WTC11 (cell line): ENCODE data around the gene ERICH6B. TPM values are rescaled to one million over a fixed set of nuclear protein-coding genes. Genes with fewer than 3 reads are reported as not detected.

ENCODE experiments used
- ATAC-seq: fragments of 200-7000 bp; cut with Tn5 transposase; 2 replicates; pipeline ENCODE4 v1.10.0; 2021; ENCODE audit warnings: mild to moderate bottlenecking, moderate library complexity
- CTCF ChIA-PET: fragments of 300-600 bp; sonication (Branson Sonifier 250); formaldehyde crosslinking; loops from one replicate; lab custom pipeline; 2021; ENCODE audit warnings: antibody characterized with exemption; lab: Charles Lee
- POLR2A ChIA-PET: fragments of 350-600 bp; sonication (Branson Sonifier 250); formaldehyde crosslinking; loops from one replicate; lab custom pipeline; 2021; ENCODE audit warnings: antibody characterized with exemption; lab: Charles Lee
- DNase-seq: peaks from one replicate; pipeline ENCODE4 v3.0.0; 2021; ENCODE audit warnings: low spot score
- H3K27ac Mint-ChIP-seq: 2 replicates; pipeline ENCODE4 v1.8.0; 2021; ENCODE audit warnings: mixed read lengths
- H3K27me3 Mint-ChIP-seq: 2 replicates; pipeline ENCODE4 v1.8.0; 2021; ENCODE audit warnings: low read depth, mild to moderate bottlenecking, moderate library complexity, mixed read lengths
- H3K36me3 Mint-ChIP-seq: 2 replicates; pipeline ENCODE4 v1.8.0; 2021; ENCODE audit warnings: mixed read lengths
- H3K4me1 Mint-ChIP-seq: 2 replicates; pipeline ENCODE4 v1.8.0; 2022; ENCODE audit warnings: mixed read lengths
- H3K4me3 Mint-ChIP-seq: 2 replicates; pipeline ENCODE4 v1.8.0; 2021; ENCODE audit warnings: mild to moderate bottlenecking, moderate library complexity, mixed read lengths
- H3K9me3 Mint-ChIP-seq: 2 replicates; pipeline ENCODE4 v1.8.0; 2021; ENCODE audit warnings: mixed read lengths
- ATF6 ChIP-seq: sonication (generic); formaldehyde crosslinking; IDR thresholded peaks from 2 replicates; pipeline ENCODE4 v1.8.1; 2023; ENCODE audit warnings: mild to moderate bottlenecking, missing genetic modification reagents
- CTCF ChIP-seq: fragments of 200-600 bp; IDR thresholded peaks from 2 replicates; pipeline ENCODE4 v1.8.0; 2022; ENCODE audit warnings: antibody characterized with exemption
- GRHL2 ChIP-seq: fragments of 250-450 bp; sonication (Bioruptor Pico); IDR thresholded peaks from 2 replicates; pipeline ENCODE4 v1.8.0; 2022; ENCODE audit warnings: mild to moderate bottlenecking, moderate library complexity; ENCODE audit not compliant: insufficient replicate concordance, severe bottlenecking
- KAT7 ChIP-seq: sonication (generic); formaldehyde crosslinking; IDR thresholded peaks from 2 replicates; pipeline ENCODE4 v1.8.1; 2023; ENCODE audit warnings: missing genetic modification reagents, mild to moderate bottlenecking, borderline replicate concordance
- NFYB ChIP-seq: sonication (generic); formaldehyde crosslinking; conservative IDR thresholded peaks from 2 replicates; pipeline ENCODE4 v1.8.0; 2022; ENCODE audit warnings: low read depth, missing genetic modification reagents
- RORB ChIP-seq: fragments of 250-450 bp; sonication (Bioruptor Pico); IDR thresholded peaks from 2 replicates; pipeline ENCODE4 v1.9.0; 2021; ENCODE audit warnings: mild to moderate bottlenecking
- SMAD3 ChIP-seq: sonication (generic); formaldehyde crosslinking; IDR thresholded peaks from 2 replicates; pipeline ENCODE4 v1.8.0; 2022; ENCODE audit warnings: missing genetic modification reagents, mild to moderate bottlenecking, borderline replicate concordance
- TEAD1 ChIP-seq: sonication (generic); formaldehyde crosslinking; IDR thresholded peaks from 2 replicates; pipeline ENCODE4 v1.8.0; 2022; ENCODE audit warnings: mild to moderate bottlenecking, missing genetic modification reagents
- USF1 ChIP-seq: sonication (generic); formaldehyde crosslinking; IDR thresholded peaks from 2 replicates; pipeline ENCODE4 v1.8.0; 2022; ENCODE audit warnings: mild to moderate bottlenecking, missing genetic modification reagents
- ZNF121 ChIP-seq: sonication (generic); formaldehyde crosslinking; IDR thresholded peaks from 2 replicates; pipeline ENCODE4 v1.8.0; 2023; ENCODE audit warnings: missing genetic modification reagents
- ZNF138 ChIP-seq: sonication (generic); formaldehyde crosslinking; conservative IDR thresholded peaks from 2 replicates; pipeline ENCODE4 v1.8.1; 2022; ENCODE audit warnings: mild to moderate bottlenecking, moderate library complexity, missing genetic modification reagents
- ZNF317 ChIP-seq: sonication (generic); formaldehyde crosslinking; IDR thresholded peaks from 2 replicates; pipeline ENCODE4 v1.8.1; 2023; ENCODE audit warnings: low read depth, mild to moderate bottlenecking, moderate library complexity, missing genetic modification reagents, borderline replicate concordance
- ZNF396 ChIP-seq: fragments of 250-450 bp; sonication (Bioruptor Pico); IDR thresholded peaks from 2 replicates; pipeline ENCODE4 v1.8.0; 2021; ENCODE audit warnings: mild to moderate bottlenecking, moderate library complexity, borderline replicate concordance
- ZNF416 ChIP-seq: fragments of 250-450 bp; sonication (Bioruptor Pico); IDR thresholded peaks from 2 replicates; pipeline ENCODE4 v1.9.0; 2021; ENCODE audit warnings: mild to moderate bottlenecking, inconsistent platforms
- ZNF423 ChIP-seq: fragments of 250-450 bp; sonication (Bioruptor Pico); IDR thresholded peaks from 2 replicates; pipeline ENCODE4 v2.1.2; 2022; ENCODE audit warnings: mild to moderate bottlenecking, moderate library complexity
- ZNF671 ChIP-seq: fragments of 250-450 bp; sonication (Bioruptor Pico); IDR thresholded peaks from 2 replicates; pipeline ENCODE4 v1.8.0; 2021; ENCODE audit warnings: mild to moderate bottlenecking
- ZSCAN18 ChIP-seq: fragments of 250-450 bp; sonication (Bioruptor Pico); IDR thresholded peaks from 2 replicates; pipeline ENCODE4 v2.1.2; 2022; ENCODE audit warnings: mild to moderate bottlenecking, moderate library complexity
- total RNA-seq: library from RNA; stranded (reverse); gene quantifications from 3 replicates; pipeline ENCODE4 v1.2.3, GENCODE V29; 2021
- TF ChIP-seq, protein P1 (sequence below): sonication (generic); formaldehyde crosslinking; IDR thresholded peaks from 2 replicates; pipeline ENCODE4 v1.8.0; 2023; ENCODE audit warnings: missing genetic modification reagents
- TF ChIP-seq, protein P2 (sequence below): sonication (generic); formaldehyde crosslinking; conservative IDR thresholded peaks from 2 replicates; pipeline ENCODE4 v1.8.1; 2023; ENCODE audit warnings: mild to moderate bottlenecking, low read depth, missing genetic modification reagents, moderate library complexity
- TF ChIP-seq, protein P3 (sequence below): fragments of 250-450 bp; sonication (Bioruptor Pico); IDR thresholded peaks from 2 replicates; pipeline ENCODE4 v1.8.0; 2021; ENCODE audit warnings: mild to moderate bottlenecking

The ERICH6B gene
- total RNA-seq, 1 experiment from 2014 or later = not detected

- TF ChIP-seq, protein P1, sequence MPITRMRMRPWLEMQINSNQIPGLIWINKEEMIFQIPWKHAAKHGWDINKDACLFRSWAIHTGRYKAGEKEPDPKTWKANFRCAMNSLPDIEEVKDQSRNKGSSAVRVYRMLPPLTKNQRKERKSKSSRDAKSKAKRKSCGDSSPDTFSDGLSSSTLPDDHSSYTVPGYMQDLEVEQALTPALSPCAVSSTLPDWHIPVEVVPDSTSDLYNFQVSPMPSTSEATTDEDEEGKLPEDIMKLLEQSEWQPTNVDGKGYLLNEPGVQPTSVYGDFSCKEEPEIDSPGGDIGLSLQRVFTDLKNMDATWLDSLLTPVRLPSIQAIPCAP (CRISPR knock-in tag) = no peak
- no peak for TF ChIP-seq USF1
- TF ChIP-seq ATF6 (CRISPR knock-in tag) = no peak
- no peak for TF ChIP-seq ZNF416 (CRISPR knock-in tag)
- TF ChIP-seq SMAD3 (CRISPR knock-in tag) = no peak
- TF ChIP-seq ZSCAN18 (CRISPR knock-in tag) = no peak
- TF ChIP-seq, protein P2, sequence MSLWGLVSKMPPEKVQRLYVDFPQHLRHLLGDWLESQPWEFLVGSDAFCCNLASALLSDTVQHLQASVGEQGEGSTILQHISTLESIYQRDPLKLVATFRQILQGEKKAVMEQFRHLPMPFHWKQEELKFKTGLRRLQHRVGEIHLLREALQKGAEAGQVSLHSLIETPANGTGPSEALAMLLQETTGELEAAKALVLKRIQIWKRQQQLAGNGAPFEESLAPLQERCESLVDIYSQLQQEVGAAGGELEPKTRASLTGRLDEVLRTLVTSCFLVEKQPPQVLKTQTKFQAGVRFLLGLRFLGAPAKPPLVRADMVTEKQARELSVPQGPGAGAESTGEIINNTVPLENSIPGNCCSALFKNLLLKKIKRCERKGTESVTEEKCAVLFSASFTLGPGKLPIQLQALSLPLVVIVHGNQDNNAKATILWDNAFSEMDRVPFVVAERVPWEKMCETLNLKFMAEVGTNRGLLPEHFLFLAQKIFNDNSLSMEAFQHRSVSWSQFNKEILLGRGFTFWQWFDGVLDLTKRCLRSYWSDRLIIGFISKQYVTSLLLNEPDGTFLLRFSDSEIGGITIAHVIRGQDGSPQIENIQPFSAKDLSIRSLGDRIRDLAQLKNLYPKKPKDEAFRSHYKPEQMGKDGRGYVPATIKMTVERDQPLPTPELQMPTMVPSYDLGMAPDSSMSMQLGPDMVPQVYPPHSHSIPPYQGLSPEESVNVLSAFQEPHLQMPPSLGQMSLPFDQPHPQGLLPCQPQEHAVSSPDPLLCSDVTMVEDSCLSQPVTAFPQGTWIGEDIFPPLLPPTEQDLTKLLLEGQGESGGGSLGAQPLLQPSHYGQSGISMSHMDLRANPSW (CRISPR knock-in tag) = no peak
- TF ChIP-seq CTCF = no peak
- no peak for TF ChIP-seq RORB (CRISPR knock-in tag)
- no peak for TF ChIP-seq TEAD1
- no peak for TF ChIP-seq ZNF317 (CRISPR knock-in tag)
- TF ChIP-seq GRHL2 (CRISPR knock-in tag) = no peak
- no peak for TF ChIP-seq ZNF423 (CRISPR knock-in tag)
- TF ChIP-seq ZNF121 (CRISPR knock-in tag) = no peak
- TF ChIP-seq KAT7 (CRISPR knock-in tag) = no peak
- no peak for TF ChIP-seq ZNF396
- no peak for TF ChIP-seq NFYB
- no peak for TF ChIP-seq ZNF138 (CRISPR knock-in tag)
- TF ChIP-seq, protein P3, sequence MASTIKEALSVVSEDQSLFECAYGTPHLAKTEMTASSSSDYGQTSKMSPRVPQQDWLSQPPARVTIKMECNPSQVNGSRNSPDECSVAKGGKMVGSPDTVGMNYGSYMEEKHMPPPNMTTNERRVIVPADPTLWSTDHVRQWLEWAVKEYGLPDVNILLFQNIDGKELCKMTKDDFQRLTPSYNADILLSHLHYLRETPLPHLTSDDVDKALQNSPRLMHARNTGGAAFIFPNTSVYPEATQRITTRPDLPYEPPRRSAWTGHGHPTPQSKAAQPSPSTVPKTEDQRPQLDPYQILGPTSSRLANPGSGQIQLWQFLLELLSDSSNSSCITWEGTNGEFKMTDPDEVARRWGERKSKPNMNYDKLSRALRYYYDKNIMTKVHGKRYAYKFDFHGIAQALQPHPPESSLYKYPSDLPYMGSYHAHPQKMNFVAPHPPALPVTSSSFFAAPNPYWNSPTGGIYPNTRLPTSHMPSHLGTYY (CRISPR knock-in tag) = no peak
- no peak for TF ChIP-seq ZNF671 (CRISPR knock-in tag)
- no peak overlapping the region for H3K27ac Mint-ChIP-seq
Measured at GRCh38 chr13:45598597-45598996, 16.9 kb downstream of the ERICH6B start.

More at GRCh38 chr13:45598597-45598996, 16.9 kb downstream of the ERICH6B start:
- no peak for ATAC-seq
- no peak for DNase-seq
- ChIA-PET CTCF (no interaction called here), POLR2A (no interaction called here)
- H3K4me1 Mint-ChIP-seq = no peaks in the 10 kb centered on the region
- 0 out of 2 replicates have a peak, but pooled peaks cover under 1% of the 10 kb centered on the region for H3K9me3 Mint-ChIP-seq
- no peaks in the 10 kb centered on the region for H3K36me3 Mint-ChIP-seq
- no peak overlapping the region for H3K4me3 Mint-ChIP-seq
- H3K27me3 Mint-ChIP-seq = peaks cover 5% of the 10 kb centered on the region
